Hypothalamus (tissue), 51 donors: ENCODE results near the gene FER1L5.
A peak's percentile ranks its signal among the peaks of the same experiment; 100 is the strongest.

Experiments used
- DNase-seq, 51 donors: peaks; one replicate each; lab custom pipeline; 2025; lab: John Stamatoyannopoulos, UW

Gene FER1L5

GRCh38 chr2:96669539-96670215 is 27.1 kb downstream of the FER1L5 start:
- no peak for DNase-seq

- DNase-seq, result peak in 1 of 51 donors; percentile 5
These were observed 37.3 kb downstream of the FER1L5 start for GRCh38 chr2:96679848-96680247.

GRCh38 chr2:96680561-96681141 is 38.1 kb downstream of the FER1L5 start:
- DNase-seq, result no peak

- no peak for DNase-seq
These were observed 39.0 kb downstream of the FER1L5 start for GRCh38 chr2:96681540-96681939.

GRCh38 chr2:96683307-96683706 is 40.7 kb downstream of the FER1L5 start:
- no peak for DNase-seq

GRCh38 chr2:96683972-96684820 is 41.6 kb downstream of the FER1L5 start:
- no peak for DNase-seq

- no peak for DNase-seq
These were observed 42.5 kb downstream of the FER1L5 start for GRCh38 chr2:96684883-96685576.

GRCh38 chr2:96685577-96686459 is 43.3 kb downstream of the FER1L5 start:
- no peak for DNase-seq

- DNase-seq, result no peak
These were observed 44.7 kb downstream of the FER1L5 start for GRCh38 chr2:96687266-96687665.

- DNase-seq, result no peak
These were observed 45.4 kb downstream of the FER1L5 start for GRCh38 chr2:96687711-96688640.

GRCh38 chr2:96688649-96689430 is 46.3 kb downstream of the FER1L5 start:
- DNase-seq, result no peak

- DNase-seq, result no peak
These were observed 46.9 kb downstream of the FER1L5 start for GRCh38 chr2:96689431-96689991.

- DNase-seq, result no peak
These were observed 47.9 kb downstream of the FER1L5 start for GRCh38 chr2:96690306-96691021.

GRCh38 chr2:96691022-96691612 is 48.6 kb downstream of the FER1L5 start:
- no peak for DNase-seq

GRCh38 chr2:96692094-96692971 is 49.8 kb downstream of the FER1L5 start:
- DNase-seq, result no peak
